Ecto neural progenitor cell (in vitro differentiated cells): ENCODE data around the gene PJVK.
"Not testable (repeated sequence)": the region's sequence is repeated elsewhere in the genome, so short reads cannot be mapped to it uniquely, and the experiment has no call there.

Experiments
- DNase-seq: peaks from one replicate; pipeline ENCODE4 v3.0.0-alpha.2; 2018; ENCODE audit warnings: low spot score

PJVK gene

GRCh38 chr2:178450774-178451525, at the start of gene PJVK, which contains the start of gene PRKRA:
Gene PJVK (plus strand): TSS chr2:178451378. CDS start chr2:178453410, 2,032 bp downstream.
Gene PRKRA (minus strand): TSS chr2:178451175. CDS start chr2:178451030, 145 bp downstream.
- DNase-seq = peak; percentile 99

GRCh38 chr2:178401994-178402437, 49.2 kb upstream of the PJVK start:
- DNase-seq = no peak

- DNase-seq = no peak
Observed at GRCh38 chr2:178403671-178404306, 47.4 kb upstream of the PJVK start.

- DNase-seq = no peak
Observed at GRCh38 chr2:178404368-178404767, 46.8 kb upstream of the PJVK start.

- no peak for DNase-seq
Observed at GRCh38 chr2:178409261-178409660, 41.9 kb upstream of the PJVK start.

- DNase-seq = no peak
Observed at GRCh38 chr2:178412047-178412446, 39.1 kb upstream of the PJVK start.

GRCh38 chr2:178412453-178412852, 38.7 kb upstream of the PJVK start:
- not testable (repeated sequence) for DNase-seq

GRCh38 chr2:178413472-178414265, 37.5 kb upstream of the PJVK start:
- DNase-seq = peak; percentile 89

GRCh38 chr2:178414266-178415247, 36.6 kb upstream of the PJVK start:
- peak; percentile 88 for DNase-seq

GRCh38 chr2:178415979-178416378, 35.2 kb upstream of the PJVK start:
- DNase-seq = no peak

- no peak for DNase-seq
Observed at GRCh38 chr2:178417916-178418315, 33.3 kb upstream of the PJVK start.

- no peak for DNase-seq
Observed at GRCh38 chr2:178418426-178418825, 32.8 kb upstream of the PJVK start.

- no peak for DNase-seq
Observed at GRCh38 chr2:178419123-178419522, 32.1 kb upstream of the PJVK start.

- DNase-seq = no peak
Observed at GRCh38 chr2:178420463-178420999, 30.6 kb upstream of the PJVK start.

- no peak for DNase-seq
Observed at GRCh38 chr2:178422097-178422496, 29.1 kb upstream of the PJVK start.

- DNase-seq = not testable (repeated sequence)
Observed at GRCh38 chr2:178423746-178424145, 27.4 kb upstream of the PJVK start.

GRCh38 chr2:178425255-178425827, 25.8 kb upstream of the PJVK start:
- DNase-seq = no peak

- no peak for DNase-seq
Observed at GRCh38 chr2:178426388-178426787, 24.8 kb upstream of the PJVK start.

GRCh38 chr2:178427458-178427857, 23.7 kb upstream of the PJVK start:
- DNase-seq = no peak

- no peak for DNase-seq
Observed at GRCh38 chr2:178428396-178428806, 22.8 kb upstream of the PJVK start.

GRCh38 chr2:178429336-178429735, 21.8 kb upstream of the PJVK start:
- no peak for DNase-seq
